ENCODE results near the gene TRMT2A.

DNA sequence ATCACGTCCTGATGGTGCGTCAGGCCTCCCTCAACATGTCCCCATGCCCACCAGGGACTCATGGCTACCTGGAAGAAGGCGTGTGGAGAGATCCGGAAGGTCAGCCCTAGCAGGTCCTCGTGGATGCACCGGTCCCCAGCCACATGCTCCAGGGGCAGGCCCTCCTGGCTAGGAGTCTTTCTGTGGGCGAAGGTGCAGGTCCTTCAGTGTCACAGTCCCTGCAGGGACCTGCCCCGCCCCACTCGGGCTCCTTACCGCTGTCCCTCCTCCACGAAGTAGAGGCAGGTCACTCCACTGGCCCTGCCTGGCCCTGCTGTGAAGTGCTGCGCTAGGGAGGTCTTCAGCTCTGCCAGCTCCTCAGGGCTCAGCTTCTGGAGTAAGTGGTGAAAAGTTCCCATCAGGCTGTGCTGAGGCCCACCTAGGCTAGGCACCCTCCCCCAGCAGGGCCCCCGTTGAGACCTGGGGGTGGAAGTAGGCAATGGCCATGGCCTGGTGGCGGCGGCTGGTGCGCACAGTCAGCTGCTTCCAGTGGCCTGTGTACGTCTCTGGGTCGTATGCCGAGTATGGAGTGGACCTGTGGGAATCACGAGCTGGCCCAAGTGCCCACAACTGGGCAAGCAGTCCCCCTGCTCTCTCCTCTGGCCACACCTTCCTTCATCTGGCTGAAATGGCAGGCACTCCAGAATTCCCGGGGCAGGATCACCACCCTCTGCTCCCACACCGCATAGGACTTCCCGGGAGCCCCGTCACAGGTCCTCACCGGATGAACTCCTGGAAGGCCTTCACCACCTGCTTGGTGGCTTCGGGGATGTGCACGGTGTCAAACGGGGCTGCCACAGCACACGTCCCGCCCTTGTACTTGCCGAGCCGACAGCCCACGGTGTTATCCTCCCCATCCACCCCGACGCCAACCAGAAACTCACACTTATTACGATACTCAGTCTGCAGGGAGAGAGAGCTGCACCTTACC, 2.2 kb downstream of the TRMT2A start:
- TF ChIP-seq EGR1 (IDR thresholded peaks at IDR 0.05) = no peak
- TF ChIP-seq, protein P1, sequence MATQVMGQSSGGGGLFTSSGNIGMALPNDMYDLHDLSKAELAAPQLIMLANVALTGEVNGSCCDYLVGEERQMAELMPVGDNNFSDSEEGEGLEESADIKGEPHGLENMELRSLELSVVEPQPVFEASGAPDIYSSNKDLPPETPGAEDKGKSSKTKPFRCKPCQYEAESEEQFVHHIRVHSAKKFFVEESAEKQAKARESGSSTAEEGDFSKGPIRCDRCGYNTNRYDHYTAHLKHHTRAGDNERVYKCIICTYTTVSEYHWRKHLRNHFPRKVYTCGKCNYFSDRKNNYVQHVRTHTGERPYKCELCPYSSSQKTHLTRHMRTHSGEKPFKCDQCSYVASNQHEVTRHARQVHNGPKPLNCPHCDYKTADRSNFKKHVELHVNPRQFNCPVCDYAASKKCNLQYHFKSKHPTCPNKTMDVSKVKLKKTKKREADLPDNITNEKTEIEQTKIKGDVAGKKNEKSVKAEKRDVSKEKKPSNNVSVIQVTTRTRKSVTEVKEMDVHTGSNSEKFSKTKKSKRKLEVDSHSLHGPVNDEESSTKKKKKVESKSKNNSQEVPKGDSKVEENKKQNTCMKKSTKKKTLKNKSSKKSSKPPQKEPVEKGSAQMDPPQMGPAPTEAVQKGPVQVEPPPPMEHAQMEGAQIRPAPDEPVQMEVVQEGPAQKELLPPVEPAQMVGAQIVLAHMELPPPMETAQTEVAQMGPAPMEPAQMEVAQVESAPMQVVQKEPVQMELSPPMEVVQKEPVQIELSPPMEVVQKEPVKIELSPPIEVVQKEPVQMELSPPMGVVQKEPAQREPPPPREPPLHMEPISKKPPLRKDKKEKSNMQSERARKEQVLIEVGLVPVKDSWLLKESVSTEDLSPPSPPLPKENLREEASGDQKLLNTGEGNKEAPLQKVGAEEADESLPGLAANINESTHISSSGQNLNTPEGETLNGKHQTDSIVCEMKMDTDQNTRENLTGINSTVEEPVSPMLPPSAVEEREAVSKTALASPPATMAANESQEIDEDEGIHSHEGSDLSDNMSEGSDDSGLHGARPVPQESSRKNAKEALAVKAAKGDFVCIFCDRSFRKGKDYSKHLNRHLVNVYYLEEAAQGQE (IDR thresholded peaks at IDR 0.05; ENCODE audit: low read depth) = no peak
- TF ChIP-seq YY1 (IDR thresholded peaks at IDR 0.05; ENCODE audit: low read depth) = no peak
- TF ChIP-seq TAF1 (IDR thresholded peaks at IDR 0.05; ENCODE audit: low read depth) = no peak
- no peak for TF ChIP-seq TCF12 (IDR thresholded peaks at IDR 0.05; ENCODE audit: low read depth)
- TF ChIP-seq EP300 (IDR thresholded peaks at IDR 0.05; ENCODE audit: borderline replicate concordance) = no peak
- no peak for TF ChIP-seq RAD21 (IDR thresholded peaks at IDR 0.05; ENCODE audit: low read depth)
- TF ChIP-seq, protein P2, sequence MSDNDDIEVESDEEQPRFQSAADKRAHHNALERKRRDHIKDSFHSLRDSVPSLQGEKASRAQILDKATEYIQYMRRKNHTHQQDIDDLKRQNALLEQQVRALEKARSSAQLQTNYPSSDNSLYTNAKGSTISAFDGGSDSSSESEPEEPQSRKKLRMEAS (IDR thresholded peaks at IDR 0.05) = no peak
- TF ChIP-seq, protein P3, sequence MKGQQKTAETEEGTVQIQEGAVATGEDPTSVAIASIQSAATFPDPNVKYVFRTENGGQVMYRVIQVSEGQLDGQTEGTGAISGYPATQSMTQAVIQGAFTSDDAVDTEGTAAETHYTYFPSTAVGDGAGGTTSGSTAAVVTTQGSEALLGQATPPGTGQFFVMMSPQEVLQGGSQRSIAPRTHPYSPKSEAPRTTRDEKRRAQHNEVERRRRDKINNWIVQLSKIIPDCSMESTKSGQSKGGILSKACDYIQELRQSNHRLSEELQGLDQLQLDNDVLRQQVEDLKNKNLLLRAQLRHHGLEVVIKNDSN (IDR thresholded peaks at IDR 0.05) = no peak
- TF ChIP-seq CREB1 (IDR thresholded peaks at IDR 0.05; ENCODE audit: low read depth) = no peak

Data from Ishikawa (cell line).